IMR-90 (cell line): ENCODE data around the gene PDZK1. TPM values are rescaled to one million over a fixed set of nuclear protein-coding genes. Genes with fewer than 3 reads are reported as not detected.

Experiments
- ATAC-seq: fragments of 200-7000 bp; cut with Tn5 transposase; 2 replicates; pipeline ENCODE4 v1.9.1; 2020; ENCODE audit warnings: low read depth, mild to moderate bottlenecking, moderate library complexity
- BruUV-seq: library from RNA; stranded (reverse); fragments of 400-500 nt; replicated peaks from 2 replicates; lab custom pipeline; 2021; lab: Mats Ljungman, UMichigan
- CTCF ChIA-PET: fragments of 300-600 bp; formaldehyde crosslinking; extraction: SDS; loops from one replicate; lab custom pipeline; 2021; ENCODE audit warnings: antibody characterized with exemption; lab: Yijun Ruan, JAX
- POLR2A ChIA-PET: fragments of 300-600 bp; sonication (Branson Sonifier 250); formaldehyde crosslinking; loops from one replicate; lab custom pipeline; 2022; ENCODE audit warnings: antibody characterized with exemption; ENCODE audit not compliant: unreplicated experiment; lab: Charles Lee
- DNase-seq: peaks from one replicate; pipeline ENCODE4 v3.0.0; 2013
- H2AFZ ChIP-seq: replicated peaks from 2 replicates; pipeline ENCODE3; 2013; ENCODE audit warnings: low read length, mild to moderate bottlenecking; ENCODE audit not compliant: poor library complexity
- H2AK5ac ChIP-seq: 2 replicates; pipeline ENCODE4 v1.6.1; 2013; ENCODE audit warnings: low read depth, low read length, inconsistent platforms
- H2AK9ac ChIP-seq: replicated peaks from 2 replicates; pipeline ENCODE3; 2013; ENCODE audit warnings: mild to moderate bottlenecking, low read depth, low read length, moderate library complexity; ENCODE audit not compliant: poor library complexity
- H2BK120ac ChIP-seq: 2 replicates; pipeline ENCODE4 v1.6.1; 2013; ENCODE audit warnings: low read depth, low read length, inconsistent platforms
- H2BK15ac ChIP-seq: 3 replicates; pipeline ENCODE4 v1.6.1; 2013; ENCODE audit warnings: low read depth, low read length, inconsistent platforms
- H2BK20ac ChIP-seq: 2 replicates; pipeline ENCODE4 v1.6.1; 2013; ENCODE audit warnings: low read depth, mild to moderate bottlenecking, inconsistent platforms, low read length, moderate library complexity
- H2BK5ac ChIP-seq: 2 replicates; pipeline ENCODE4 v1.6.1; 2013; ENCODE audit warnings: mild to moderate bottlenecking, low read depth, low read length, inconsistent platforms; ENCODE audit not compliant: poor library complexity, severe bottlenecking
- H3K14ac ChIP-seq: replicated peaks from 2 replicates; pipeline ENCODE4 v1.6.1; 2013; ENCODE audit warnings: low read depth, low read length, inconsistent platforms
- H3K18ac ChIP-seq: 2 replicates; pipeline ENCODE4 v1.6.1; 2013; ENCODE audit warnings: low read depth, low read length, control low read depth
- H3K23ac ChIP-seq: 2 replicates; pipeline ENCODE4 v1.6.1; 2013; ENCODE audit warnings: low read depth, low read length, inconsistent platforms
- H3K27ac ChIP-seq: 2 replicates; pipeline ENCODE4 v1.5.1; 2013; ENCODE audit warnings: mild to moderate bottlenecking, control low read depth, low read length; ENCODE audit not compliant: insufficient read depth
- H3K27me3 ChIP-seq: 2 replicates; pipeline ENCODE4 v1.6.1; 2013; ENCODE audit warnings: low read length; ENCODE audit not compliant: control insufficient read depth, insufficient read depth
- H3K36me3 ChIP-seq: 2 replicates; pipeline ENCODE4 v1.6.1; 2013; ENCODE audit warnings: low read length, mixed read lengths; ENCODE audit not compliant: control insufficient read depth, insufficient read depth
- H3K4ac ChIP-seq: 2 replicates; pipeline ENCODE4 v1.6.1; 2013; ENCODE audit warnings: low read depth, low read length, inconsistent platforms
- H3K4me1 ChIP-seq: 2 replicates; pipeline ENCODE4 v1.6.1; 2013; ENCODE audit warnings: low read length, mixed read lengths; ENCODE audit not compliant: control insufficient read depth, insufficient read depth
- H3K4me2 ChIP-seq: 2 replicates; pipeline ENCODE4 v1.6.1; 2013; ENCODE audit warnings: low read depth, mild to moderate bottlenecking, control low read depth, low read length, moderate library complexity
- H3K4me3 ChIP-seq: 2 replicates; pipeline ENCODE4 v1.5.1; 2013; ENCODE audit warnings: low read depth, mild to moderate bottlenecking, control low read depth, low read length, moderate library complexity; ENCODE audit not compliant: insufficient read depth
- H3K56ac ChIP-seq: 2 replicates; pipeline ENCODE4 v1.6.1; 2013; ENCODE audit warnings: low read length, inconsistent platforms; ENCODE audit not compliant: insufficient read depth; ENCODE audit errors: extremely low read depth
- H3K79me1 ChIP-seq, 2 experiments: 2 replicates each; pipeline ENCODE4 v1.6.1; 2013; ENCODE audit warnings: low read length in 2 of 2, inconsistent platforms in 1 of 2, low read depth in 1 of 2
- H3K9ac ChIP-seq: 2 replicates; pipeline ENCODE4 v1.6.1; 2013; ENCODE audit warnings: low read depth, low read length, control low read depth
- H3K9me1 ChIP-seq: 2 replicates; pipeline ENCODE4 v1.6.1; 2013; ENCODE audit warnings: low read length, inconsistent platforms; ENCODE audit not compliant: insufficient read depth
- H3K9me3 ChIP-seq: 2 replicates; pipeline ENCODE4 v1.6.1; 2013; ENCODE audit warnings: low read length; ENCODE audit not compliant: control insufficient read depth, insufficient read depth
- H4K20me1 ChIP-seq: 2 replicates; pipeline ENCODE4 v1.6.1; 2013; ENCODE audit warnings: low read length, inconsistent platforms; ENCODE audit not compliant: insufficient read depth
- H4K5ac ChIP-seq: 2 replicates; pipeline ENCODE4 v1.6.1; 2013; ENCODE audit warnings: mild to moderate bottlenecking, low read depth, low read length, control low read depth
- H4K8ac ChIP-seq, 2 experiments: 2 replicates each; pipeline ENCODE4 v1.6.1; 2013; ENCODE audit warnings: low read depth in 2 of 2, low read length in 2 of 2, control low read depth in 1 of 2, inconsistent platforms in 1 of 2
- H4K91ac ChIP-seq: 2 replicates; pipeline ENCODE4 v1.6.1; 2013; ENCODE audit warnings: low read depth, low read length, inconsistent platforms; ENCODE audit not compliant: insufficient read depth
- BHLHE40 ChIP-seq: fragments of 150-350 bp; IDR thresholded peaks from 2 replicates; pipeline ENCODE4 v1.6.1; 2016; ENCODE audit warnings: mild to moderate bottlenecking, low read depth, low read length
- CEBPB ChIP-seq: IDR thresholded peaks from 2 replicates; pipeline ENCODE4 v1.6.1; 2012; ENCODE audit warnings: low read depth, low read length, improper control_type of control experiment
- CHD1 ChIP-seq: IDR thresholded peaks from 2 replicates; pipeline ENCODE4 v1.6.1; 2012; ENCODE audit warnings: low read depth, low read length, improper control_type of control experiment
- CTCF ChIP-seq: conservative IDR thresholded peaks from 2 replicates; pipeline ENCODE4 v1.5.1; 2012; ENCODE audit warnings: mild to moderate bottlenecking, low read depth, low read length, improper control_type of control experiment
- ELK1 ChIP-seq: fragments of 150-350 bp; IDR thresholded peaks from 2 replicates; pipeline ENCODE4 v1.6.1; 2016; ENCODE audit warnings: low read depth, mild to moderate bottlenecking, low read length, moderate library complexity, borderline replicate concordance
- FOS ChIP-seq: fragments of 150-350 bp; IDR thresholded peaks from 2 replicates; pipeline ENCODE4 v1.6.1; 2016; ENCODE audit warnings: low read depth, low read length
- MAZ ChIP-seq: IDR thresholded peaks from 2 replicates; pipeline ENCODE4 v1.6.1; 2012; ENCODE audit warnings: low read depth, mild to moderate bottlenecking, low read length, improper control_type of control experiment, moderate library complexity, borderline replicate concordance
- MXI1 ChIP-seq: IDR thresholded peaks from 2 replicates; pipeline ENCODE4 v1.6.1; 2012; ENCODE audit warnings: low read depth, mild to moderate bottlenecking, low read length, moderate library complexity, borderline replicate concordance
- POLR2A ChIP-seq: IDR thresholded peaks from 2 replicates; pipeline ENCODE4 v1.6.1; 2012; ENCODE audit warnings: mild to moderate bottlenecking, low read depth, low read length
- RAD21 ChIP-seq: IDR thresholded peaks from 2 replicates; pipeline ENCODE4 v1.6.1; 2012; ENCODE audit warnings: low read length, improper control_type of control experiment
- RCOR1 ChIP-seq: IDR thresholded peaks from 2 replicates; pipeline ENCODE4 v1.6.1; 2012; ENCODE audit warnings: mild to moderate bottlenecking, low read length, improper control_type of control experiment; ENCODE audit not compliant: insufficient replicate concordance
- SMC3 ChIP-seq: fragments of 150-350 bp; IDR thresholded peaks from 2 replicates; pipeline ENCODE4 v1.6.1; 2016; ENCODE audit warnings: low read depth, mild to moderate bottlenecking, antibody characterized with exemption, low read length, moderate library complexity
- USF2 ChIP-seq: fragments of 150-350 bp; IDR thresholded peaks from 2 replicates; pipeline ENCODE4 v1.6.1; 2017; ENCODE audit warnings: mild to moderate bottlenecking, antibody characterized with exemption, low read length, low read depth
- WGBS, 2 experiments: methylation state at CpG; one replicate each; pipeline versions ENCODE4 v1.1.5 to v1.1.7; 2013; ENCODE audit warnings: missing lambda C conversion rate in 2 of 2; ENCODE audit not compliant: insufficient read length in 1 of 2; ENCODE audit errors: extremely low coverage in 2 of 2; 5-methylcytosine and 5-hydroxymethylcytosine counted together
- dilution Hi-C: fragments of 300-500 bp; cut with HindIII; formaldehyde crosslinking; loops from one replicate; pipeline ENCODE4 v1.14.3; 2018; ENCODE audit warnings: low sequenced_read_pairs; ENCODE audit not compliant: unreplicated experiment
- in situ Hi-C: fragments of 300-500 bp; cut with MboI; formaldehyde crosslinking; loops from 3 replicates; pipeline ENCODE4 v1.14.3; 2019; ENCODE audit warnings: low sequenced_read_pairs, inconsistent platforms, mixed read lengths
- intact Hi-C: fragments of 100-400 bp; cut with micrococcal nuclease; formaldehyde crosslinking; loops from 2 replicates; pipeline ENCODE4 v1.10.0; 2022
- polyA plus RNA-seq, 3 experiments: library from polyadenylated mRNA; depleted of rRNA; stranded (reverse); fragments of >200 nt; gene quantifications; 2 replicates each; pipeline ENCODE4 v1.2.3, GENCODE V29; 2012; ENCODE audit warnings: low replicate concordance in 1 of 3
- total RNA-seq: library from RNA; depleted of rRNA; stranded (reverse); fragments of >200 nt; gene quantifications from 2 replicates; pipeline ENCODE4 v1.2.3, GENCODE V29; 2012

The PDZK1 gene
- total and polyA plus RNA-seq, 2 of the 4 experiments (the other 2 are of a cell fraction) = 1.4 to 2.1 TPM

DNA sequence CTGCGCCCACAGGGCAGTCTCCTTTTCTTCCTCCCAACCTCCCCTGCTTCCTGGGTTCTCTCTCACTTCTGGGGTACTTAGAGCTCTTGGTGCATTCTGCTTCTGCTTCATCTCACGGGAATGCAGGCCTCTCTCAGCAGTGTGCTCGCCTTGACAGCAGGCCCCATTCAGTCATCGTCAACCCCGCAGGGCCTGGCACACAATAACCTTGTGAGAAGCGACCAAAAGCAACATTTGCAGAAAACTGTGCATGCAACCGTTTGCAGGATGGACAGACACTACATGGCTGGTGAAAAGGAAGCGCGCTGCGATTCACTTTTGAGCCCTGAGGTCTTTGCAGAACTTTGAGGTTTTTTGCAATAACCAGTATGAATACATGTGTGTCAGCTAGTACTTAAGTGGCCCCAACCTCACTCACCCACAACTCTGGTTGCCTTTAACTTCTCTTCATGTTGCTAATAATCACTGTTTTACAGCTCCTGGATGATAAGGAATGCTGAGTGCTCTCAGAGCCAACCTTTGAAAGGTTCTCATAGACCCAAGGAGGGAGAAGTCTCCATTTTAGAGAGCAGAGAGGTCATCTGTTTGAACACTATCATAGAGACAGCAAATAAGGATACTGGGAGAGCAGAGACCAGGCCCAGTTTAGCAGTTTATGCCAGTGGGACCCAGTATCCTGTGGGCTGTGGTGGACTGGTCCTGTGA is 9.6 kb upstream of the PDZK1 start:
- CTCF ChIA-PET = no interaction called here
- no peak for ATAC-seq
- TF ChIP-seq CHD1 (no peak), BHLHE40 (no peak), CEBPB (no peak), USF2 (no peak), CTCF (no peak), MAZ (no peak), SMC3 (no peak), RAD21 (no peak), POLR2A (no peak), MXI1 (no peak), FOS (no peak), RCOR1 (no peak), ELK1 (no peak)

More for the DNA sequence above, 9.6 kb upstream of the PDZK1 start:
- H2AK5ac ChIP-seq = peak overlapping the region; percentile 53
- H4K91ac ChIP-seq = peak overlapping the region; percentile 63
- H2AK9ac ChIP-seq = peak overlapping the region; percentile 83
- intact Hi-C loops (no loop called here), in situ Hi-C loops (no loop called here), dilution Hi-C loops (no loop called here)
- no peaks in the 10 kb centered on the region for H4K20me1 ChIP-seq
- H3K27me3 ChIP-seq = no peaks in the 10 kb centered on the region
- no peak overlapping the region for H3K9ac ChIP-seq
- peaks cover 24% of the 10 kb centered on the region for H3K9me1 ChIP-seq
- H3K4me2 ChIP-seq = no peak overlapping the region
- H3K23ac ChIP-seq = peak overlapping the region; percentile 52; the same call in 1 of the 2 replicates
- peak overlapping the region; percentile 85 for H3K4ac ChIP-seq
- H3K4me3 ChIP-seq = no peak overlapping the region
- peak overlapping the region; percentile 84 for H2BK15ac ChIP-seq
- no peak overlapping the region; the same call in 1 of the 2 replicates for H3K27ac ChIP-seq
- H4K8ac ChIP-seq = peak overlapping the region; percentile 34 to 85; a peak in 2 of 4 replicates
- no TSS peak for BruUV-seq
- 71% methylated on average over 5 of the region's 10 CpGs; no CpG with 5 or more reads in 1 of the 2 experiments for WGBS, 2 experiments
- no peaks in the 10 kb centered on the region for H3K9me3 ChIP-seq
- peaks cover 30% of the 10 kb centered on the region for H3K4me1 ChIP-seq
- H3K79me1 ChIP-seq = no peaks in the 10 kb centered on the region; a peak in 1 of 4 replicates
- H3K14ac ChIP-seq = peak overlapping the region; percentile 85
- H2BK5ac ChIP-seq = peak overlapping the region; percentile 60
- H2BK120ac ChIP-seq = peak overlapping the region; percentile 89
- peak overlapping the region; percentile 64; the same call in 1 of the 2 replicates for H3K18ac ChIP-seq
- DNase-seq = no peak
- H2AFZ ChIP-seq = peak overlapping the region; percentile 78
- peak overlapping the region; percentile 70 for H2BK20ac ChIP-seq
- H3K36me3 ChIP-seq = no peaks in the 10 kb centered on the region
- POLR2A ChIA-PET = no interaction called here
- no peak overlapping the region for H3K56ac ChIP-seq
- peak overlapping the region; percentile 61; the same call in 1 of the 2 replicates for H4K5ac ChIP-seq
